Cerebellar cortex (tissue), 1 donor: ENCODE measurements around the gene ERRFI1.
A peak's percentile ranks its signal among the peaks of the same experiment; 100 is the strongest.
"Not testable (repeated sequence)": the region's sequence is repeated elsewhere in the genome, so short reads cannot be mapped to it uniquely, and the experiment has no call there.

ENCODE experiments used
- DNase-seq: peaks from one replicate; pipeline ENCODE4 v3.0.0-alpha.2; 2015; ENCODE audit warnings: low spot score

ERRFI1 gene

DNA sequence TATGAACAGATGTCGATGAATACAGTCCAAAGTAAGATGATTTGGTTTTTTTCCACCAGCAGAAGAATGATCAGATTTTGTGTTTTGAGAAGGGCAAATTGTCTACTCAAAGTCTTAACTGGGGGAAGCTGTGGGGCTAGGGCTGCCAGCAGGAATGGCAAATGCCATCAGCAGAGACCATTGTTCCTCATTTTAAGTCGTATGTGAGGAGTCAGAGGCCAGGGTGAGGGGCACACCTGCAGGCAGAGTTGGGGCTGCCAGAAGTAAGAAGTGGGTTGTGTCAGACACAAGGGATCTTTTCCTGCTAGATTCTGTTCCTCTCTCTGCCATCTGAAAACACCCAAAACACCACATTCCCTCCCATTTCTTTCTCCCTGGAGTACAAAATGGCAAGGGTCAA lies 55.9 kb downstream of the ERRFI1 start:
- no peak for DNase-seq

DNA sequence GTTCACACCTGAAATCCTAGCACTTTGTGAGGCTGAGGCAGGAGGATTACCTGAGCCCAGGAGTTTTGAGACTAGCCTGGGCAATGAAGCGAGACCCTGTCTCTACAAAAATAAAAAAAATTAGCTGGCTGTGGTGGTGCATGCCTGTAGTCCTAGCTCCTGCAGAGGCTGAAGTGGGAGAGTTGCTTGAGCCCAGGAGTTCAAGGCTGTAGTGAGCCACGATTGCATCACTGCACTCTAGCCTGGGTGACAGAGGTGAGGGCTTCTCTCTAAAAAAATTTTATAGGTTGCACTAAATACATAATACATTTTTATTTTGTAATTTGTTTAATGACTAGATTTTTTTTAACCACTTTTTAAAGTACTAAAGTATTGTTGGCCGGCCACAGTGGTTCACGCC lies 58.5 kb downstream of the ERRFI1 start:
- DNase-seq = no peak

GRCh38 chr1:7967196-7967595 lies 58.9 kb downstream of the ERRFI1 start:
- peak; percentile 85 for DNase-seq

- peak; percentile 57 for DNase-seq
These were observed 61.6 kb downstream of the ERRFI1 start for GRCh38 chr1:7964476-7964875.

GRCh38 chr1:7963841-7964240 lies 62.3 kb downstream of the ERRFI1 start:
- DNase-seq = not testable (repeated sequence)

DNA sequence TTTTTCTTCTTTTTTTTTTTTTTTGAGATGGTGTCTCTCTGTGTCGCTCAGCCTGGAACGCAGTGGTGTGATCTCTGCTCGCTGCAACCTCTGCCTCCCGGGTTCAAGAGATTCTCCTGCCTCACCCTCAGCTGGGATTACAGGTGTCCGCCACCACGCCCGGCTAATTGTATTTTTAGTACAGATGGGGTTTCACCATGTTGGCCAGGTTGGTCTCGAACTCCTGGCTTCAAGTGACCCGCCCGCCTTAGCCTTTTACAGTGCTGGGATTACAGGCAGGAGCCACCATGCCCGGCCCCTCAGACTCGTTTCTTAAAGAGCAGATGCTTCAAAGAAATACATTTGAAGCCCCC lies 62.8 kb downstream of the ERRFI1 start:
- not testable (repeated sequence) for DNase-seq

GRCh38 chr1:7962636-7963377 lies 63.3 kb downstream of the ERRFI1 start:
- DNase-seq = no peak

DNA sequence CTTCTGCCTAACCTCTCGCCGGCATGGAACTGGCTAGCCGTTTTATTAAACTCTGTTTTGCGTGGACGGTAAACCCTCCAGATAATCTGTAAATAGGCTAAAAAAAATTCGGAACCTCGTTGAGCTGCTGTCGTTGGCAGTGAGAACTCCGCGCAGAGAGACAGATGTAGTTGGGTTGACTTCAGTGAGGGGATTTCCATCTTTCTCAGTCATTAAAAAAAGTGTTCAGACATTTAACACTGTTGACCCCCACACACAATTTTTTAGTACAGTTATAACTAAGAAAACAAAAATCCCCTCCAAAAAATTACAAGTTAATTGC lies 64.1 kb downstream of the ERRFI1 start:
- no peak for DNase-seq
